Tibial artery (tissue), 4 donors: ENCODE measurements around the gene PPL.

ENCODE experiments used
- DNase-seq, 2 donors: peaks; one replicate each; pipeline ENCODE4 v3.0.0-alpha.2; 2019
- H3K27ac ChIP-seq, 2 donors: fragments of 200-600 bp; sonication (generic) in 1 of 2; 1 replicate in 1 of 2; 2 replicates in 1 of 2; pipeline ENCODE4 v1.5.1; 2018 to 2019; ENCODE audit warnings: mild to moderate bottlenecking in 1 of 2
- H3K27me3 ChIP-seq, 2 donors: fragments of 200-600 bp; sonication (generic) in 1 of 2; one replicate each; pipeline versions ENCODE4 v1.5.1 to v1.6.0; 2016 to 2019
- H3K36me3 ChIP-seq, 3 donors: fragments of 200-600 bp; sonication (generic) in 2 of 3; one replicate each; pipeline ENCODE4 v1.5.1; 2016 to 2019; ENCODE audit warnings: mild to moderate bottlenecking in 2 of 3
- H3K4me1 ChIP-seq, 4 donors: fragments of 200-600 bp; sonication (generic) in 2 of 4; 1 replicate in 3 of 4; 2 replicates in 1 of 4; pipeline ENCODE4 v1.5.1; 2016 to 2019
- H3K4me3 ChIP-seq, 2 donors: fragments of 200-600 bp; sonication (generic) in 1 of 2; 1 replicate in 1 of 2; 2 replicates in 1 of 2; pipeline ENCODE4 v1.5.1; 2018 to 2019; ENCODE audit warnings: mild to moderate bottlenecking in 2 of 2
- H3K9me3 ChIP-seq, 3 donors: fragments of 200-600 bp; sonication (generic) in 1 of 3; one replicate each; pipeline ENCODE4 v1.5.1; 2016 to 2019
- CTCF ChIP-seq, 2 experiments: fragments of 200-600 bp in 1 of 2; fragments of 450-650 bp in 1 of 2; IDR thresholded peaks; one replicate each; pipeline ENCODE4 v1.5.1; 2017 to 2019; ENCODE audit warnings: antibody characterized with exemption in 2 of 2, mild to moderate bottlenecking in 1 of 2, moderate library complexity in 1 of 2
- intact Hi-C: fragments of 100-400 bp; cut with DNase I; formaldehyde crosslinking; loops from one replicate; pipeline ENCODE4 v1.15.0; 2023; ENCODE audit warnings: low total_unique reads

The PPL gene

GRCh38 chr16:4949986-4950385 is 13.0 kb upstream of the PPL start:
- intact Hi-C loops, result loop anchor here (5.0 kb wide), 1 partner anchor 203 kb away; no protein-coding TSS in a partner anchor
- DNase-seq, result no peak

GRCh38 chr16:4948903-4949766 is 12.2 kb upstream of the PPL start:
- intact Hi-C loops, result loop anchor here (5.0 kb wide), 1 partner anchor 202 kb away; no protein-coding TSS in a partner anchor
- H3K4me1 ChIP-seq, result peaks cover 0 to 22% (median 19%) of the 10 kb centered on the region in 4 donors
- peaks cover 0 to 4% of the 10 kb centered on the region in 2 donors for H3K27me3 ChIP-seq
- H3K4me3 ChIP-seq, result no peak overlapping the region
- DNase-seq, result no peak
- no peak for TF ChIP-seq CTCF (IDR thresholded peaks at IDR 0.05)
- no peaks in the 10 kb centered on the region for H3K36me3 ChIP-seq
- no peaks in the 10 kb centered on the region for H3K9me3 ChIP-seq
- H3K27ac ChIP-seq, result no peak overlapping the region

More at GRCh38 chr16:4949986-4950385, 13.0 kb upstream of the PPL start:
- Histone ChIP-seq H3K27ac (no peak overlapping the region), H3K36me3 (no peaks in the 10 kb centered on the region), H3K27me3 (peaks cover 0 to 4% of the 10 kb centered on the region in 2 donors), H3K4me1 (peaks cover 0 to 14% (median 11%) of the 10 kb centered on the region in 4 donors), H3K4me3 (no peak overlapping the region), H3K9me3 (no peaks in the 10 kb centered on the region)
- TF ChIP-seq CTCF (IDR thresholded peaks at IDR 0.05), result no peak

- H3K4me3 ChIP-seq, result no peak overlapping the region
- no peak for TF ChIP-seq CTCF (IDR thresholded peaks at IDR 0.05)
- no peak overlapping the region for H3K27ac ChIP-seq
- H3K27me3 ChIP-seq, result no peaks in the 10 kb centered on the region
- intact Hi-C loops, result loop anchor here (5.0 kb wide), 1 partner anchor 201 kb away; no protein-coding TSS in a partner anchor
- H3K4me1 ChIP-seq, result peaks cover 0 to 34% (median 31%) of the 10 kb centered on the region in 4 donors
- no peak for DNase-seq
- H3K36me3 ChIP-seq, result no peaks in the 10 kb centered on the region
- no peaks in the 10 kb centered on the region for H3K9me3 ChIP-seq
Observed at GRCh38 chr16:4947722-4948503, 11.0 kb upstream of the PPL start.

- Histone ChIP-seq H3K27ac (no peak overlapping the region), H3K9me3 (no peaks in the 10 kb centered on the region), H3K4me1 (peaks cover 0 to 43% (median 39%) of the 10 kb centered on the region in 4 donors), H3K4me3 (no peak overlapping the region), H3K36me3 (no peaks in the 10 kb centered on the region), H3K27me3 (no peaks in the 10 kb centered on the region)
- intact Hi-C loops, result loop anchor here (5.0 kb wide), 1 partner anchor 200 kb away; no protein-coding TSS in a partner anchor
- TF ChIP-seq CTCF (IDR thresholded peaks at IDR 0.05), result no peak
- DNase-seq, result no peak
Observed at GRCh38 chr16:4946917-4947316, 10.0 kb upstream of the PPL start.

- Histone ChIP-seq H3K9me3 (no peaks in the 10 kb centered on the region), H3K36me3 (no peaks in the 10 kb centered on the region), H3K27ac (peak overlapping the region; percentile 82 to 83), H3K4me1 (peaks cover 0 to 43% (median 39%) of the 10 kb centered on the region in 4 donors), H3K27me3 (no peaks in the 10 kb centered on the region), H3K4me3 (no peak overlapping the region)
- peak; percentile 71 to 76 for DNase-seq
- intact Hi-C loops, result loop anchor here (5.0 kb wide), 1 partner anchor 199 kb away; no protein-coding TSS in a partner anchor
- TF ChIP-seq CTCF (IDR thresholded peaks at IDR 0.05), result no peak
Observed at GRCh38 chr16:4945560-4946502, 8.9 kb upstream of the PPL start.
